ENCODE data around the gene EPG5. TPM values are rescaled to one million over a fixed set of nuclear protein-coding genes. Genes with fewer than 3 reads are reported as not detected.

The EPG5 gene
- total and polyA plus RNA-seq, 2 of the 4 experiments (the other 2 are of a cell fraction) = 37.3 to 114 TPM

- Histone ChIP-seq H2AK5ac (ENCODE audit: low read depth, low read length) (peak overlapping the region; percentile 54; the same call in 1 of the 2 replicates), H3K4me3 (ENCODE audit: insufficient read depth, low read depth, low read length) (no peak overlapping the region), H3K36me3 (ENCODE audit: control insufficient read depth, insufficient read depth, low read length) (no peaks in the 10 kb centered on the region), H2BK120ac (ENCODE audit: low read depth, low read length) (peak overlapping the region; percentile 56; the same call in 1 of the 2 replicates), H3K56ac (ENCODE audit: extremely low read depth, insufficient read depth, low read length) (no peak overlapping the region), H3K4ac (ENCODE audit: low read depth, low read length) (0 out of 2 replicates have a peak overlapping the region, but pooled peaks have one; percentile 4), H4K8ac (ENCODE audit: low read depth in 2 of 2, low read length in 2 of 2) (no peak overlapping the region), H3K9ac (ENCODE audit: low read depth, low read length) (no peak overlapping the region), H4K5ac (ENCODE audit: low read depth, low read length) (no peak overlapping the region), H3K4me2 (ENCODE audit: low read depth, low read length) (no peak overlapping the region), H3K9me1 (ENCODE audit: insufficient read depth, low read length) (peaks cover 5% of the 10 kb centered on the region; the same call in 1 of the 2 replicates), H4K20me1 (ENCODE audit: insufficient read depth, low read length) (no peaks in the 10 kb centered on the region), H3K9me3 (ENCODE audit: control insufficient read depth, insufficient read depth, low read length) (no peaks in the 10 kb centered on the region), H4K91ac (ENCODE audit: insufficient read depth, low read depth, low read length) (no peak overlapping the region; the same call in 1 of the 2 replicates), H2BK5ac (ENCODE audit: low read depth, low read length, poor library complexity, severe bottlenecking) (no peak overlapping the region), H2AK9ac (replicated peaks; ENCODE audit: low read depth, low read length, poor library complexity) (peak overlapping the region; percentile 61), H2BK20ac (ENCODE audit: low read depth, low read length) (peak overlapping the region; percentile 80), H3K4me1 (ENCODE audit: control insufficient read depth, insufficient read depth, low read length) (no peaks in the 10 kb centered on the region), H2AFZ (replicated peaks; ENCODE audit: low read length, poor library complexity) (peak overlapping the region; percentile 65), H3K27me3 (ENCODE audit: control insufficient read depth, insufficient read depth, low read length) (no peaks in the 10 kb centered on the region), H3K23ac (ENCODE audit: low read depth, low read length) (no peak overlapping the region), H3K79me1 (ENCODE audit: low read depth in 1 of 2, low read length in 2 of 2) (no peaks in the 10 kb centered on the region), H3K14ac (replicated peaks; ENCODE audit: low read depth, low read length) (no peak overlapping the region), H2BK15ac (ENCODE audit: low read depth, low read length) (no peak overlapping the region), H3K27ac (ENCODE audit: insufficient read depth, low read length) (no peak overlapping the region), H3K18ac (ENCODE audit: low read depth, low read length) (no peak overlapping the region)
- dilution Hi-C loops (cut with HindIII; ENCODE audit: low sequenced_read_pairs, unreplicated experiment) = no loop called here
- ChIA-PET POLR2A (ENCODE audit: unreplicated experiment) (no interaction called here), CTCF (interaction anchor here (0.6 kb wide), 1 partner anchor 61 kb away, joined by 3 read pairs; no protein-coding TSS in a partner anchor)
- ATAC-seq (ENCODE audit: low read depth) = no peak
- BruUV-seq (replicated peaks) = no TSS peak
- intact Hi-C loops (cut with micrococcal nuclease) = no loop called here
- TF ChIP-seq POLR2A (IDR thresholded peaks at IDR 0.05; ENCODE audit: low read depth, low read length) (no peak), MXI1 (IDR thresholded peaks at IDR 0.05; ENCODE audit: borderline replicate concordance, low read depth, low read length) (no peak), CEBPB (IDR thresholded peaks at IDR 0.05; ENCODE audit: low read depth, low read length) (no peak), CHD1 (IDR thresholded peaks at IDR 0.05; ENCODE audit: low read depth, low read length) (no peak), NFE2L2 (IDR thresholded peaks at IDR 0.05; ENCODE audit: low read depth, low read length) (no peak), MAZ (IDR thresholded peaks at IDR 0.05; ENCODE audit: borderline replicate concordance, low read depth, low read length) (no peak), CTCF (conservative IDR thresholded peaks at IDR 0.05; ENCODE audit: low read depth, low read length) (no peak), MAFK (IDR thresholded peaks at IDR 0.05; ENCODE audit: low read depth, low read length) (no peak), BHLHE40 (IDR thresholded peaks at IDR 0.05; ENCODE audit: low read depth, low read length) (no peak), RCOR1 (IDR thresholded peaks at IDR 0.05; ENCODE audit: insufficient replicate concordance, low read length) (no peak), RFX5 (IDR thresholded peaks at IDR 0.05; ENCODE audit: low read depth, low read length) (no peak), FOS (IDR thresholded peaks at IDR 0.05; ENCODE audit: low read depth, low read length) (no peak)
- in situ Hi-C loops (cut with MboI; ENCODE audit: low sequenced_read_pairs) = no loop called here
- DNase-seq = no peak
- WGBS, 2 experiments (ENCODE audit: extremely low coverage in 2 of 2, insufficient read length in 1 of 2) = no CpG with 5 or more reads among the region's 1 CpG
These were observed 149.6 kb downstream of the EPG5 start for GRCh38 chr18:45817543-45817942.

Measured in IMR-90 (cell line).